ENCODE results near the gene C9orf78.
"Not testable (repeated sequence)": the region's sequence is repeated elsewhere in the genome, so short reads cannot be mapped to it uniquely, and the experiment has no call there.

The C9orf78 gene

GRCh38 chr9:129810116-129810515, 25.0 kb downstream of the C9orf78 start:
- DNase-seq (ENCODE audit: low spot score): no peak

- no peak for DNase-seq (ENCODE audit: low spot score)
Observed at GRCh38 chr9:129809346-129809745, 25.7 kb downstream of the C9orf78 start.

- no peak for DNase-seq (ENCODE audit: low spot score)
Observed at GRCh38 chr9:129806061-129806460, 29.0 kb downstream of the C9orf78 start.

GRCh38 chr9:129803676-129804060, 31.4 kb downstream of the C9orf78 start:
- DNase-seq (ENCODE audit: low spot score): peak; percentile 31

GRCh38 chr9:129802833-129803675, 32.0 kb downstream of the C9orf78 start, which contains the start of gene TOR1B:
Gene TOR1B (plus strand): TSS chr9:129803184. CDS start chr9:129803213, 29 bp downstream.
- peak; percentile 94 for DNase-seq (ENCODE audit: low spot score)

GRCh38 chr9:129801504-129801903, 33.6 kb downstream of the C9orf78 start:
- DNase-seq (ENCODE audit: low spot score): no peak

- no peak for DNase-seq (ENCODE audit: low spot score)
Observed at GRCh38 chr9:129798973-129799372, 36.1 kb downstream of the C9orf78 start.

GRCh38 chr9:129796029-129796428, 39.0 kb downstream of the C9orf78 start:
- DNase-seq (ENCODE audit: low spot score): not testable (repeated sequence)

GRCh38 chr9:129794549-129794948, 40.5 kb downstream of the C9orf78 start:
- no peak for DNase-seq (ENCODE audit: low spot score)

- no peak for DNase-seq (ENCODE audit: low spot score)
Observed at GRCh38 chr9:129786481-129786880, 48.6 kb downstream of the C9orf78 start.

- no peak for DNase-seq (ENCODE audit: low spot score)
Observed at GRCh38 chr9:129785866-129786265, 49.2 kb downstream of the C9orf78 start.

GRCh38 chr9:129784970-129785369, 50.1 kb downstream of the C9orf78 start:
- DNase-seq (ENCODE audit: low spot score): not testable (repeated sequence)

GRCh38 chr9:129783516-129784361, 51.3 kb downstream of the C9orf78 start:
- DNase-seq (ENCODE audit: low spot score): peak; percentile 75

GRCh38 chr9:129781981-129782380, 53.1 kb downstream of the C9orf78 start:
- no peak for DNase-seq (ENCODE audit: low spot score)

GRCh38 chr9:129781131-129781530, 53.9 kb downstream of the C9orf78 start:
- DNase-seq (ENCODE audit: low spot score): no peak

GRCh38 chr9:129779560-129780190, 55.4 kb downstream of the C9orf78 start:
- DNase-seq (ENCODE audit: low spot score): no peak

- DNase-seq (ENCODE audit: low spot score): peak; percentile 7
Observed at GRCh38 chr9:129778469-129778868, 56.6 kb downstream of the C9orf78 start.

GRCh38 chr9:129777769-129778130, 57.3 kb downstream of the C9orf78 start:
- no peak for DNase-seq (ENCODE audit: low spot score)

Measured in LoVo (cell line).